HG02884 (cell line): Measurements from ENCODE around the gene SERHL2.
A peak's percentile ranks its signal among the peaks of the same experiment; 100 is the strongest.
"Not testable (repeated sequence)": the region's sequence is repeated elsewhere in the genome, so short reads cannot be mapped to it uniquely, and the experiment has no call there.

Experiments used
- ATAC-seq: cut with Tn5 transposase; IDR thresholded peaks from one replicate; pipeline ENCODE4 v1.9.1; 2021; ENCODE audit warnings: mild to moderate bottlenecking, moderate library complexity; ENCODE audit not compliant: unreplicated experiment

Gene SERHL2, protein sequence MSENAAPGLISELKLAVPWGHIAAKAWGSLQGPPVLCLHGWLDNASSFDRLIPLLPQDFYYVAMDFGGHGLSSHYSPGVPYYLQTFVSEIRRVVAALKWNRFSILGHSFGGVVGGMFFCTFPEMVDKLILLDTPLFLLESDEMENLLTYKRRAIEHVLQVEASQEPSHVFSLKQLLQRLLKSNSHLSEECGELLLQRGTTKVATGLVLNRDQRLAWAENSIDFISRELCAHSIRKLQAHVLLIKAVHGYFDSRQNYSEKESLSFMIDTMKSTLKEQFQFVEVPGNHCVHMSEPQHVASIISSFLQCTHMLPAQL

DNA sequence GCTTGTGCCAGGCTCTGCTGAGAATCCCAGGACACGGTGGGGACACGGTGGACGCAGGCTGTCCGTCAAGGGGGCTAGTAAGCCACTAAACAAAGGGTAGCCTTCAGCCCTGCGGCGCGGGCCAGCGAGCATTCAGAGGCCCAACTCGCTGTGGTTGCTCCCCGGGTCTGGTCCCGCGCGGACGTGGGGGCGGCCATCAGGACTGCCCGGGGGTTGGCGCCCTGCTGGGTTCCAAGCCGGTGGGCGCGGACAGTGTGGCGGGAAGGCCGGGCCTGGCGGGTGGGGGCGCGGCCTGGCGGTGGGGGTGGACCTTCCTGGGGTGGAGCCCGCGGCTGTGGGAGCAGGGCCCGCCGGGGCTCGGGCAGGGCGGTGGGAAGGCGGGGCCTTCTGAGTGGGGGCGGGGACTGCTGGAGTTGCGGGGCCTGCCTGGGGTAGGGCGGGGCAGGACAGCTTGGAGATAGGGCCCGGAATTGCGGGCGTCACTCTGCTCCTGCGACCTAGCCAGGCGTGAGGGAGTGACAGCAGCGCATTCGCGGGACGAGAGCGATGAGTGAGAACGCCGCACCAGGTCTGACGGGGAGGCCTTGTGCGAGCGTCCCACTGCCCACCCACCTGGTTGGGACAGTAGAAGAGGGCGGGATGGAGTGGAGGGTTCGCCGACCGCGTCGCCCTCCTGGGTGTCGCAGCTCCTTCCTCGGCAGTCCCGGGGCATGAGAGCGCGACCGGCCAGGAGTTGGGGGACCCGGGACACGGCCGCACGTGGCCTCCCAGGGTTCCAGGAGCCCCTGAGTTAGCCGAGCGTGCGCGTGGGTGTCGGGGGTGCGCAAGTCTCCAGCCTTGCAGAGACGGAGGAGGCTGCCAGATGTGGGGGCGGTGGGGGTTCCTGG lies at the start of gene SERHL2:
TSS of gene SERHL2 (plus strand) at position 482 of the 887 bp plus-strand sequence. CDS start at position 547, 65 bp downstream.
- ATAC-seq, result peak; percentile 76

DNA sequence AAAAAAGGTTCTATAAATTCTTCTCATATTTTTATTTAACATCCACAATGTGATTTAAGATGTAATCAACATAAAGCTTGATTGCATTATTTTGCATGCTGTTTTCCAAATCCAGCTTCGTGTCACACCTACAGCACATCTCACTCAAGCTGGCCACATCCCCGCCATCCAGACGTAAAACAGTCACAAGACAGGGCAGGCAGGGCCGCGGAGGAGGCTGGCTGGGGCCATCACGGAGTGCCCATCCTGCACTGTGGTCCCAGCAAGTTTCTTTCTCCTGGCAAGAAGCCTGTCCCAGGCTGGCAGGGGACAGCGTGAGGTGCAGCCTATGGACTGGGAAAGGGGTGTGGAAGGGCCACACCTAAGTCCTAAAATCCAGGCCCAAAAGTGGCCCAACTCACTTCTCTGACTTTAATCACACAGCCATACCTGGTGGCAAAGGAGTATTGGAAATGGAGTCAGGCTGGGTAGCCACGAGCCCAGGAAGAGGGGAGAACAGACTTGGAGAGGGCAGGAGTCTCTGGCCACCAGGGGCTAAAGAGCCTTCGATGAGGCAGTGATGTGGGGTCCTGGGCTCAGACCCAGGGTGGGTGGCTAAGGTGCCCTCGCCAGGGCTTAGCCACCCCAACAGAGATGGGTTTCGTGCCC lies 45.3 kb upstream of the SERHL2 start:
- ATAC-seq, result not testable (repeated sequence)

DNA sequence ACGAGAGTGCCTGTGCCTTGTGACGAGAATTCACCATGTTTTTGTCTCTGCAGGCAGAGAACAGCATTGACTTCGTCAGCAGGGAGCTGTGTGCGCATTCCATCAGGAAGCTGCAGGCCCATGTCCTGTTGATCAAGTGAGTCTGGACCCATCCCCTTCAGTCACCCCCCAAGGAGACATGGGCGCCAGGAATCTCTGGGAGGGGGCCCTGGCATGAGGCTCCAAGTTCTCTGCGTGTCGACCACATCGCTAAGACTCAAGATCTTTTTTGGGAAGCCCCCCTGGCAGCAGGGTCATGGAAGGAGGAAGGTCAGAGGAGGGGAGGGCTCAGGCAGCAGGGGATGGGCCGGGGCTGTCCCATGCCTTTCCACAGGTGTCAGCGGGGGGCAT lies 44.8 kb upstream of the SERHL2 start:
- ATAC-seq, result not testable (repeated sequence)

DNA sequence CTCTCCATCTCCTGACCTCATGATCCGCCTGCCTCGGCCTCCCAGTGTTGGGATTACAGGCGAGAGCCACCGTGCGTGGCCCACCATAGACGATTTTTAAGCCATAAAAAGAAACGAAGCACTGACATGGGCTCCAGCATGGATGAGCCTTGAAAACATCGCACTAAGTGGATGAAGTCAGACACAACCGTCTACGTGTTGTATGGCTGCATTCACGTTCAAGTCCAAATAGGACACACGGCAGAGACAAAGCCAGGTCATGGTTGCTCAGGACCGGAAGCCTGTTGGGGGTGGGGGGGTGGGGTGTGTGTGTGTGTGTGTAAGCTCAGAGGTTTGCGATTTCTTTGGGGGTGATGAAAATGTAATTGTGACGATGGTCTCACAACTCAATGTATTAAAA lies 44.2 kb upstream of the SERHL2 start:
- no peak for ATAC-seq

DNA sequence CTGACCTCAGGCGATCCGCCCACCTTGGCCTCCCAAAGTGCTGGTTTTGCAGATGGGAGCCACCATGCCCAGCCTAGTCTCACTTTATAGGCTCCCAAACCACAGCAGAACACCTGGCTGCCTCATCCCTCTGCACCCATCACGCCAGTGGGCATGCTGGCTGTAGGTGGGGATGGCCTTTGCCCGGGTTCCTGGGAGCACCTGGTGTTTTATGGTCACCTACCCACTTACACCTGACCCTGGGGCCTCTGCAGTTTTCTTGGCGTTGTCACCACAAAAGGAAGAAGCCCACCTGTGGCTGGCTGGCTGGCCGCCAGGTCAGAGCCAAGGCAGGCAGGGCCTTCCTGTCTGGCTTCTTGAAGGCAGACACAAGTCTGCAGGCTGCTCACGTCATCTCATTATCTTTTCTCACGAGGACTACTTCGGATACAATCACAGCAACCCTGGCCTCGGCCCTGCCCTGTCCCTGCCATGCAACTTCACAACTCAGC lies 42.3 kb upstream of the SERHL2 start:
- no peak for ATAC-seq

DNA sequence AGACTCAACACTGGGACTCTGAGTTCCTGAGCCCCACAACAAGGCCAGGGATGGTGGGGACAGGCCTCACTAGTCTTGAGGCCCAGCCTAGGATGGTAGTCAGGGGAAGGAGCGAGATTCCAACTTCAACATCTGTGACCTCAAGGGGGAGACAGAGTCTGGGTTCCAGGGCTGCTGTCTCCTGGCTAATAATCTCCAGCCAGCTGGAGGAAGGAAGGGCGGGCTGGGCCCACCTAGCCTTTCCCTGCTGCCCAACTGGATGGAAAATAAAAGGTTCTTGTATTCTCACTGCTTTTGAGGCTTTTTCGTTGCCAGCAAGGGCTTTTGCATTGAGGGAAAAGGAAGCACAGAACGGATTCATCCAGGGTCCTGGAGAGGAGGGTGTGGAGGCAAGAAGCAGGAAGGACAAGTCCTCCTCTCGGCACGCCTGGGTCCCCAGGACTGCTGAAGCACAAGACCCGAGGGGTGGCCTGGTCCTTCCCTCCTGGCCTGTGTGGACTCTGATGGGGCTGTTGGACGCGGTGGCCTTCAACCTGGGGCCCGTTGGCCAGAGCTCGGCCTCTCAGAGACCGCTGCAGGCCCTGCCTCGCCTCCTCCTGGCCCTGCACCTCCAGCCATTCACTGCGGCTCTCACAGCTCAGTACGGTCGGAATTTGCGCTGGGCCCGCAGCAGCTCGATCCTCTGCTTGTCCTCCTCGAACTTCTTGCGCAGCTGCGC lies 41.3 kb upstream of the SERHL2 start:
- ATAC-seq, result not testable (repeated sequence)

DNA sequence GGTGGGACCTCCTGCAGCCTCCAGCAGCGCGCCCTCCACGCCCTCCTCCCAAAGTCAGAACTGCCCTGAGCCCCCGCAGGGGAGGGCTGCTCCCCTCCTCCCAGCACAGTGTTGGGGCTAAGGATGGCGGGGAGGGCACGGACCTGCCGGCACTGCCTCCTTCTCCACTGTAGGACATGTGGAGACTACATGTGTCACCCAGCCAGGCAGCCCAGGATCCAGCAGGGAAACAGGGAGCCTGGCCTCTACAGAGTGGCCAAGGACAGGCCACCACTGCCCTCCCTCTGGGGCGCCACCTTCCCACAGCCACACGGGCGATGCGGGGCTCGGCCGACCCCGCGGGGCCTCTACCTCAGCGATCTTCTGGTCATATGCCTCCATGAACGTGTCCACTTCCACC lies 39.4 kb upstream of the SERHL2 start:
- not testable (repeated sequence) for ATAC-seq

DNA sequence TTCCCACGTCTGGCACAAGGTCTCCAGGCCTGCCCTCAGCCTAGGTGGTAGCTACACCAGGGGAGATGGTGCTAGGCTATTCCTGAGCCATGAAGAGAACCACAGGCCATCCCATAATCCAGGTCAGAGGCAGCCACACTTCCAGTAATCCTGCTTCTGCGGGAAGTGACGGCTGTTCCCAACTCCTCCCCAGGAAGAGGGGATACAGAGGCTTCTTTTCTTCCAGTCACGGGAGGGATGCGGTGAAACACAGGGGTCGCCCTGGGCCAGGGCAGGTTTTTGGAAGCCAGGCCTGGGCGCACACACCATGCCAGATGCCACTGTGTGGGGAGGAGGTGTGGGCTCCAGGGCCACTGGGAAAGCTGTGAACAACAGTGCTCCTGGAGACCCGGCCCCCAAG lies 38.5 kb upstream of the SERHL2 start:
- not testable (repeated sequence) for ATAC-seq

DNA sequence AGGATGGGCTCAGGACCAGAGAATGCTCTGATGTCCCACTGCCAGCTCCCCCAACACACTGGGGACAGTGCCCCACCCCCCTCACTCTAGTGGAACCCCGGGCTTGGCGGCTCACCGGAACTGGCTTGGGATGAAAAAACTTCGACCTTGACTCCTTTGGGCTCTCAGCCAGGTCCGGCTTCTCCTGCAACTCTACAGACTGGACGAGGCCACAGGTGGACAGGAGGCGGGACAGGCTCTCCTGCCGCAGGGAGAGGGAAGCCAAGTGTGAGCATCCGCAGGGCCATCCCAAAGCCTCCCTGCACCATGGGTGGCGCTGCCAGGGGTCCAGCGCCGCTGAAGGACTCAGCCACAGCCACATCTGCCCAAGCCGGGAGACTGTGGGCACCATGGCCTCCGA lies 37.9 kb upstream of the SERHL2 start:
- no peak for ATAC-seq

DNA sequence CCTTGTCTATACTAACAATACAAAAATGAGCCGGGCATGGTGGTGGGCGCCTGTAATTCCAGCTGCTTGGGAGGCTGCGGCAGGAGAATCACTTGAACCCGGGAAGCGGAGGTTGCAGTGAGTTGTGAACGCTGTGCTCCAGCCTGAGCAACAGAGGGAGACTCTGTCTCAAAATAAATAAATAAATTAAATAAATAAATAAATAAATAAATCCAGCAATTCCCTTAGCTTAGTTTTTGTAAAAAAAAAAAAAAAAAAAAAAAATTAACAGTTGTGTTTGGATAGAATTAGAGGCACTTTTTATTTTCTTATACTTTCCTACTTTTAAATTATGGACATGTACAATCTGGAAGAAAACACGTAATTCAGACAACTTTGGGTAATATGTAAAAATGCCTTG lies 36.7 kb upstream of the SERHL2 start:
- not testable (repeated sequence) for ATAC-seq

DNA sequence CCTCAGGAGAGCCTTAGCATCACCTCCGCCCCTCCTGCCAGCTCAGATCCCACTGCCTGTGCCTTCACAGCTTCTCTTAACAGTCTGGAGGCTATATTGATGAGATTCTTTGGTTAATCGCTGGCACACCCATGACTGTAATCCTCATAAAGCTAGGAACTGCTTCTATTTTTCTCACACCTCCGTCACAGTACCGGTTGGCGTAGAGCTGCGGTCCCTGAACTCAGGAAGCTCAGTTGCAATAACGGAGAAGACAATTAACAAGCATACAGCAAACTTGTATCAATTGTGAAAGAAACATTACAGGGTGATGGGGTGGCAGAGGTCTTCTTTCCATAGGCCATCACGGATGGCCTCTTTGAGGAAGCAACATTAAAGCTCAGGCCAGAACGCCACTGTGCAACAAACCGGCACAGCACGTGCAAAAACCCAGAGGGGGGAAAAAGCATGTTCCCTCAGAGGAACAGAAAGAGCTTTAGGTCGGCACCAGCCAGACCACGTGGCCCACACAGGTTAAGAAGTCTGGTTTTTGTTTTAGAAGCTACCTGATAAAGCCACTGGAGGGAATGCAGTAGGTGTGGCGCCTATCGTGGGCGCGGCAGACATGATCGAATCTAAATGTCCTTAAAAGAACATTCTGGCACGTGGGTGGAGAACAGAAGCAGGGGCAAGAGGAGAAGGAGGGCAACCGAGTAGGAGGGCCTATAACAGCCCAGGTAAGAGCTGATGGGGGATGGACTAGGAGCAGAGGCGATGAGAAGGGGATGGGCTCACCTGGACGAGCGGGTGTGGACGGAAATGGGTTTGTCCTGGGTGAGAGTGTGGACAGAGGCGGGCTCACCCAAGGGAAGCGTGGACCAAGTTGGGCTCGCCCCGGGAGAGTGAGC lies 34.9 kb upstream of the SERHL2 start:
- peak; percentile 7 for ATAC-seq

DNA sequence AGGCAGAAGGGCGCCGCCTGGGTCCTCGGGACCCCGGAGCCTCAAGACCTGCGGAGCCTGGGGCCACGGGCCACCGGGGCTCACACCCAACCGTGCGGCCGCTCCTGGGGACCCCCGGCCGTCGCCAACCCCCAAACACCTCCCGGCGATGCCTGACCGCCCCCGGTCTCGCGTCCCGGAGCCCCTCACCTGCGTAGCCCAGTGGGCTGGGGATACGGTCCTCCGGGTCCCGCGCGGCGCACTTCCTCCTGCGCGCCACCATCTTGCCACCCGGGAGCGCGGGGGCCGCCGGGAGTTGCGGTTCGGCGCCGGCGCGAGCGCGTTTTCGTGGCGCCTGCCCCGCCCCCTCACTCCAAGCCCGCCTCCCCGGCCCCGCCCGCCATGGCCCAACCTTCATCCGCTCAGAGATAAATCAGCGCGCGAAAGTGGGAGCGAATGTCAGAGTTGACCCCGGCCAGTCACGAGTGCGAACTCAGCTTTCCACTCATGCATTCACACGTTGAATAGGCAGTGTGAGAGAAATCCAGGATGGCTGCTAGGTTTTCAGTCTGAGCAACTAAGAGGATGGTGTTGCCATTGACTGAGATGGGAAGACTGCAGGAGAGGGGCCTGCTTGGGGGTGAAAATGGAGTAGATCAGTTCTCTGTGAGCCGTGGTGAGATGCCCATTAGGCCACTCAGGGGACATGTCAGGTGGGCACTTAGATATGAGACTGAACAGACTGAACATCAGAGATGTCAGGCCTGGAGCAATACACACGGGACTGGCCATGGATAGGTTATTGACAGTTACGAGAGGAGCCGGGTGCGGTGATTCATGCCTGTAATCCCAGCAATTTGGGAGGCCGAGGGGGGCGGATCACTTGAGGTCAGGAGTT lies 34.0 kb upstream of the SERHL2 start, which contains the start of gene RRP7A:
TSS of gene RRP7A (minus strand) at position 272 of the 877 bp plus-strand sequence. CDS start at position 262, 10 bp downstream.
- ATAC-seq, result peak; percentile 70

DNA sequence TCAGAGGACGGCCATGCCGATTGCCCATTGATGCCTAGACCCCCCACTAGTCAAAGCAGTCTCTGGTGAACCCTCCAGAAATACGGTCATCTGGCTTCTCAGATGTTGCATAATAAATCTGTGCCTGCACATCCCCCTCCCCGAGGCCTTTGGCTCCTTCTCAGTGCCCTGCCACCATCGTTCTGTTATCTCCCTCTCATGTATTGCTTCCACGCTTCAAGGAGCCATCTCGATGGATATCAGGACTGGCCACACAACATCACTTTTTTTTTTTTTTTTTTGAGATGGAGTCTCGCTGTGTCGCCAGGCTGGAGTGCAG lies 32.6 kb upstream of the SERHL2 start:
- no peak for ATAC-seq

DNA sequence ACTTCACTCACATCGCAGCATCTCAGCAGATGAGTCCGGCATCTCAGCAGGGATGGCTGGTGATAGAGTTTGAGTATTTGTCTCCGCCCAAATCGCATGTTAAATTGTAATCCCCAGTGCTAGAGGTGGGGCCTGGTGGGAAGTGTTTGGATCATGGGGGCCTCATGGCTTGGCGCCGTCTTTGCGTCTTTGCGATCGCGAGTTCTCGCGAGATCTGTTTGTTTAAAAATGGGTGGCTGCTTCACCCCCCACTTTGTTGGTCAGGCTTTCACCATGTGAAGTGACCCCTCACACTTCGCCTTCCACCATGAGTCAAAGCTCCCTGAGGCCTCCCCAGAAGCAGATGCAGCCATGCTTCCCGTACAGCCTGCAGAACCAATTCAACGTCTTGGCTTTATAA lies 31.2 kb upstream of the SERHL2 start:
- no peak for ATAC-seq

DNA sequence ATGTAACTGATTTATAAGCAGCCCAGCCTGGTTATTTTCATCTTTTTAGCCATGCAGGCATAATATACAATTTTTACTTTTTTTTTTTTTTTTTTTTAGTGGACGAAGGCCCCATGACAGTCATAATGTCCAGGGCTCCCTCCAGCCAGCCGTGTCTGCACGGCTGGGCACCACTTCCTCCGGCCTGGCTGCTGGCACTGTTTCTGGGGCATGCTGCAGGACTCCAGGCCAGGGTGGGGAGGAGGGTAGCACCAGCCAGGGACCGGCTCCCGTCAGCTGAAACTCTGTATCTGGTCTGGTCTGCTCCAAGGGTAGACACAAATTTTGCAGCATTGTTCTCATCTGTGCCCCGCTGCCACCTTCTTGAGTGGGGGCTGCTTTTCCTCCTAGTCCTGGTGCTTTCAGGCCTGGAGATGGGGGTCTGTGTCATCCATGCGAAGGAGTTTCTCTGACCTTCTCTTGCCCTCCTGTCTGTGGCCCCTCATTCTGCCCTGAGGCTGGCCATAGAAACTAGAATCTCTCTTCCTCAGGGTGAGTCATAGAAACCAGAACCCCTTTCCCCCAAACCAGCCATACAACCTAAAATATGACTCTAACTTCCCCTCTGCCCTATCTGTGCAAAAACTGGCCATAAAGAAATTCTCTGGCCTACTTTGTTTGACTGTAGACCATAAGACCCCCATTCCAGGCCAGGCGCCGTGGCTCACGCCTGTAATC lies 25.0 kb upstream of the SERHL2 start:
- no peak for ATAC-seq

DNA sequence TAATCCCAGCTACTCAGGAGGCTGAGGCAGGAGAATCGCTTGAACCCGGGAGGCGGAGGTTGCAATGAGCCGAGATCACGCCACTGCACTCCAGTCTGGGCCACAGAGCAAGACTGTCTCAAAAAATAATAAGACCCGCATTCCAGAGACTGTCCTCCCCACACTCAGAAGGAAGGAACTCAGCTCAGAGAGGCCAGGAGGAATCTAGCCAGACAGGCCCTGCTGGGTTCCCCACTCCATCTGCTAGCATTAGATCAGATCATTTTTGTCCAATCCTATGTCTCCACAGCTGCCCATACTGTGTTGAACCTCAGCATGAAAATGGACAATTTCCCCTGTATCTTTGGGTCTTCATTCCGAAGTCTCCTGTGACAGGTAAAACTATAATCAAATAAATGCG lies 24.3 kb upstream of the SERHL2 start:
- not testable (repeated sequence) for ATAC-seq

DNA sequence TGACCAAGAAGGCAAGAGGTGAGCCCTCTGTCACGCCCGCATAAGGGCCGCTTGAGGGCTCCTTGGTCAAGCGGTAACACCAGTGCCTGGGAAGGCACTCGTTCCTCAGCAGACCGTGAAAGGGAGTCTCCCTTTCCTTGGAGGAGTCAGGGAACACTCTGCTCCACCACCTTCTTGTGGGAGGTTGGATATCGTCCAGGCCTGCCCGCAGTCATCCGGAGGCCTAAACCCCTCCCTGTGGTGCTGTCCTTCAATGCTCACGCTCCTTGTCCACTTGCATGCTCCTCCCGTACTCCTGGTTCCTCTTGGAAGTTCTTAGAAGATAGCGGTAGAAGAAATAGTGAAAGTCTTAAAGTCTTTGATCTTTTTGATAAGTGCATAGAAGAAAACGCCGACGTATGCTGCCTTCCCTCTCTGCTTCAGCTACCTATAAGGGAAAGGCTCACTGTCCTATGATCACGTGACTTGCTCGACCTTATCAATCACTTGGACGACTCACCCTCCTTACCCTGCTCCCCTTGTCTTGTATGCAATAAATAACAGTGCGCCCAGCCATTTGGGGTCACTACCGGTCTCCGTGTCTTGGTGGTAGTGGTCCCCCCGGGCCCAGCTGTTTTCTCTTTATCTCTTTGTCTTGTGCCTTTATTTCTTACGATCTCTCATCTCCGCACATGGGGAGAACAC lies 22.2 kb upstream of the SERHL2 start:
- ATAC-seq, result not testable (repeated sequence)

DNA sequence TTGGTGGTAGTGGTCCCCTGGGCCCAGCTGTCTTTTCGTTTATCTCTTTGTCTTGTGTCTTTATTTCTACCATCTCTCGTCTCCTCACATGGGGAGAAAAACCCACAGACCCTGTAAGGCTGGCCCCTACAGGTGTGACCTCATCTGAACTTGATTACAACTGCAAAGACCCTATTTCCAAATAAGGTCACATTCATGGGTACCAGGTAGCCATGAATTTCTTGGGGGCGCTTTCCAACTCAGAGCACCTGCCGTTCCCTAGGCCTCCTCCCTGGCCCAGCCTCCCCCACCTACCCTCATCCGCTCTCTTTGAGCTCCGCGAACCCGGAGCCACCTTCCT lies 20.1 kb upstream of the SERHL2 start:
- no peak for ATAC-seq
